Stomach (tissue), 9 donors: ENCODE data around the gene DOCK4. TPM values are rescaled to one million over a fixed set of nuclear protein-coding genes. Genes with fewer than 3 reads are reported as not detected.

ENCODE experiments used
- DNase-seq, 2 donors: peaks; one replicate each; pipeline versions ENCODE4 v3.0.0 to v3.0.0-alpha.2; 2013 to 2019
- H3K27ac ChIP-seq, 5 donors: fragments of 200-600 bp in 4 of 5; sonication (generic) in 4 of 5; one replicate each; pipeline ENCODE4 v1.5.1; 2013 to 2019; ENCODE audit warnings: mild to moderate bottlenecking in 1 of 5, moderate library complexity in 1 of 5
- H3K27me3 ChIP-seq, 3 donors: fragments of 200-600 bp; sonication (generic); one replicate each; pipeline ENCODE4 v1.5.1; 2017 to 2019; ENCODE audit warnings: mixed run types in 1 of 3
- H3K36me3 ChIP-seq, 4 donors: fragments of 200-600 bp; sonication (generic); 1 replicate in 3 of 4; 2 replicates in 1 of 4; pipeline ENCODE4 v1.5.1; 2016 to 2019
- H3K4me1 ChIP-seq, 4 donors: fragments of 200-600 bp; sonication (generic); one replicate each; pipeline ENCODE4 v1.5.1; 2016 to 2019
- H3K4me3 ChIP-seq, 4 donors: fragments of 200-600 bp; sonication (generic) in 3 of 4; one replicate each; pipeline ENCODE4 v1.5.1; 2016 to 2019; ENCODE audit warnings: mild to moderate bottlenecking in 1 of 4
- H3K9me3 ChIP-seq, 4 donors: fragments of 200-600 bp; sonication (generic); one replicate each; pipeline ENCODE4 v1.5.1; 2016 to 2019
- EP300 ChIP-seq: sonication (generic); formaldehyde crosslinking; IDR thresholded peaks from one replicate; pipeline ENCODE4 v1.6.1; 2017; ENCODE audit warnings: antibody characterized with exemption
- POLR2A ChIP-seq, 4 donors: fragments of 450-650 bp; IDR thresholded peaks; one replicate each; pipeline ENCODE4 v1.6.1; 2016; ENCODE audit warnings: antibody characterized with exemption in 4 of 4, control low read depth in 2 of 4, mild to moderate bottlenecking in 1 of 4, moderate library complexity in 1 of 4
- POLR2AphosphoS5 ChIP-seq, 3 donors: sonication (generic); formaldehyde crosslinking; IDR thresholded peaks; one replicate each; pipeline ENCODE4 v1.6.1; 2016; ENCODE audit warnings: antibody characterized with exemption in 3 of 3
- WGBS, 5 donors: extraction: QIAGEN DNeasy Blood & Tissue Kit in 3 of 5; methylation state at CpG; one replicate each; pipeline versions ENCODE4 v1.1.5 to v1.1.7; 2013 to 2018; 5-methylcytosine and 5-hydroxymethylcytosine counted together
- intact Hi-C: fragments of 100-400 bp; cut with DNase I; formaldehyde crosslinking; loops from one replicate; pipeline ENCODE4 v1.15.1; 2023; ENCODE audit warnings: low total_unique reads
- polyA plus RNA-seq, 3 donors: library from polyadenylated mRNA; stranded (reverse); fragments of 200-250 nt; gene quantifications; one replicate each; pipeline ENCODE4 v1.2.3, GENCODE V29; 2013
- total RNA-seq, 5 donors: library from RNA; depleted of rRNA; stranded (reverse); fragments of >200 nt; gene quantifications; one replicate each; pipeline versions ENCODE4 v1.1.0 to v1.2.3, GENCODE V29; 2014 to 2016
- TF ChIP-seq, protein P1 (sequence below), 7 experiments: fragments of 450-650 bp in 4 of 7; fragments of 200-600 bp in 3 of 7; sonication (generic) in 3 of 7; IDR thresholded peaks; one replicate each; pipeline ENCODE4 v1.5.1; 2016 to 2019; ENCODE audit warnings: antibody characterized with exemption in 7 of 7, control low read depth in 2 of 7, mild to moderate bottlenecking in 1 of 7
- donor health status: healthy with polysubstance abuse.
- donor health status: Bipolar disorder and iron deficiency.
- donor health status: healthy.

The DOCK4 gene
- total and polyA plus RNA-seq, 8 donors: 1.1 to 54.9 (median 16.4) TPM

DNA sequence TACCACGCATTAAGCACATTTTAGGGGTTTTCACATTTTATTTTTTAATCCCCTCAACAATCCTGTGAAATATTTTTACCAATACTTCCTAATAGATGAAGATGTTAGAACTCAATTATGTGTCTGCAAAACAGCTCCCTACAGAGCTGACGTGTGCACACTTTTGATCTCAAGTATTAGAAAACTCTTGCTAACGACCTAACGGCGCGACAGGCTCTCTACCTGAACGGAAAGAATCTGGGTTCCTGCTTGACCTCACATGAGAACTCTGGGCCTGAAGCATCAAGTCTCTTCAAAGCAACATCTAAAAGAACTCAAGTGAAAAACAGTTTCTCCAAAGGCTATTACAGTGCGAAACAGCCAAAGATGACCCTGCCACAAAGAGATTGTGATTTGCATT is 113.9 kb downstream of the DOCK4 start:
- no peak for DNase-seq
- intact Hi-C loops: no loop called here
- H3K27me3 ChIP-seq: no peaks in the 10 kb centered on the region

DNA sequence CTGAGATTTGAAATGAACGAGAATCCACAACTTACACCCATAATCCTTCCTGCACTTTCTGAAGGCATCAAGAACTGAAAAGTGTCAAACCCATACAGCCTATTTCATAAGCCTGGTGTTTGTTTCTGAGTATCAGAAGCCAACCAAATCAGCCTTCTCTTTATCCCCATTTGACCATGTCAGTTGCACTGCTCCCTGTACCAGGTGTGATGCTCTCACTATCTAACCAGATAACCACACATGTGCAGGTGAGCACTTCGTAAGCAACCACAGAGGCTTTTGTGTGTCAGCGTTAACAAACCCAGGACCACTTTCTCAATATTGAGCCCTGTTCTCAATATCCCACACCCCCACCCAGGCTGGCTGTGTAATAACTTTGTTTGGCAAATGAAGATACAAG is 114.4 kb downstream of the DOCK4 start:
- H3K9me3 ChIP-seq: no peaks in the 10 kb centered on the region
- no peaks in the 10 kb centered on the region for H3K36me3 ChIP-seq
- no peak overlapping the region for H3K27ac ChIP-seq
- 84 to 89% (median 87%) methylated on average over 3 of the region's 3 CpGs for WGBS, 5 donors
- TF ChIP-seq EP300: no peak
- no peak for TF ChIP-seq POLR2A (IDR thresholded peaks at IDR 0.05)
- TF ChIP-seq, protein P1, sequence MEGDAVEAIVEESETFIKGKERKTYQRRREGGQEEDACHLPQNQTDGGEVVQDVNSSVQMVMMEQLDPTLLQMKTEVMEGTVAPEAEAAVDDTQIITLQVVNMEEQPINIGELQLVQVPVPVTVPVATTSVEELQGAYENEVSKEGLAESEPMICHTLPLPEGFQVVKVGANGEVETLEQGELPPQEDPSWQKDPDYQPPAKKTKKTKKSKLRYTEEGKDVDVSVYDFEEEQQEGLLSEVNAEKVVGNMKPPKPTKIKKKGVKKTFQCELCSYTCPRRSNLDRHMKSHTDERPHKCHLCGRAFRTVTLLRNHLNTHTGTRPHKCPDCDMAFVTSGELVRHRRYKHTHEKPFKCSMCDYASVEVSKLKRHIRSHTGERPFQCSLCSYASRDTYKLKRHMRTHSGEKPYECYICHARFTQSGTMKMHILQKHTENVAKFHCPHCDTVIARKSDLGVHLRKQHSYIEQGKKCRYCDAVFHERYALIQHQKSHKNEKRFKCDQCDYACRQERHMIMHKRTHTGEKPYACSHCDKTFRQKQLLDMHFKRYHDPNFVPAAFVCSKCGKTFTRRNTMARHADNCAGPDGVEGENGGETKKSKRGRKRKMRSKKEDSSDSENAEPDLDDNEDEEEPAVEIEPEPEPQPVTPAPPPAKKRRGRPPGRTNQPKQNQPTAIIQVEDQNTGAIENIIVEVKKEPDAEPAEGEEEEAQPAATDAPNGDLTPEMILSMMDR (IDR thresholded peaks at IDR 0.05): no peak
- no peak for TF ChIP-seq POLR2AphosphoS5 (IDR thresholded peaks at IDR 0.05)
- peaks cover 0 to 4% (median under 1%) of the 10 kb centered on the region in 4 donors for H3K4me1 ChIP-seq
- no peak overlapping the region for H3K4me3 ChIP-seq
- DNase-seq: no peak
- H3K27me3 ChIP-seq: no peaks in the 10 kb centered on the region
- intact Hi-C loops: no loop called here

More for the DNA sequence above, 113.9 kb downstream of the DOCK4 start:
- no peak overlapping the region for H3K4me3 ChIP-seq
- H3K9me3 ChIP-seq: no peaks in the 10 kb centered on the region
- 82 to 92% (median 86%) methylated on average over 8 of the region's 8 CpGs for WGBS, 5 donors
- H3K36me3 ChIP-seq: no peaks in the 10 kb centered on the region
- no peak for TF ChIP-seq POLR2AphosphoS5 (IDR thresholded peaks at IDR 0.05)
- H3K27ac ChIP-seq: no peak overlapping the region
- H3K4me1 ChIP-seq: peaks cover 0 to 2% (median 0%) of the 10 kb centered on the region in 4 donors

DNA sequence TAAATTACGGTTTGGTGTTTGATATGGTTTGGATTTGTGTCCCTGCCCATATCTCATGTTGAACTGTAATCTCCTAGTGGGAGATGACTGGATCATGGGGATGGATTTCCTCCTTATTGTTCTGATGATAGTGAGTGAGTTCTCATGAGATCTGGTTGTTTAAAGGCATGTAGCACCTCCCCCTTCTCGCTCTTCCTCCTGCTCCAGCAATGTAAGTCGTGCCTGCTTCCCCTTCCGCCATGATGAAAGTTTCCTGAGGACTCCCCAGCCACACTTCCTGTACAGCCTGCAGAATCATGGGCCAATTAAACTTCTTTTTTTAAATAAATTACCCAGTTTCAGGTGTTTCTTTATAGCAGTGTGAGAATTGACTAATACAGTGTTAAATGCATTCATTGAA is 116.6 kb downstream of the DOCK4 start:
- intact Hi-C loops: no loop called here
- TF ChIP-seq POLR2AphosphoS5 (IDR thresholded peaks at IDR 0.05): no peak
- no peak for TF ChIP-seq POLR2A (IDR thresholded peaks at IDR 0.05)
- no peak for TF ChIP-seq EP300
- TF ChIP-seq, protein P1 (IDR thresholded peaks at IDR 0.05): no peak
- Histone ChIP-seq H3K4me1 (peaks cover 0 to 13% (median 6%) of the 10 kb centered on the region in 4 donors), H3K9me3 (no peaks in the 10 kb centered on the region), H3K36me3 (no peaks in the 10 kb centered on the region), H3K27me3 (no peaks in the 10 kb centered on the region), H3K4me3 (no peak overlapping the region), H3K27ac (no peak overlapping the region)
- DNase-seq: no peak
- 84 to 92% (median 86%) methylated on average over 4 of the region's 4 CpGs for WGBS, 5 donors

DNA sequence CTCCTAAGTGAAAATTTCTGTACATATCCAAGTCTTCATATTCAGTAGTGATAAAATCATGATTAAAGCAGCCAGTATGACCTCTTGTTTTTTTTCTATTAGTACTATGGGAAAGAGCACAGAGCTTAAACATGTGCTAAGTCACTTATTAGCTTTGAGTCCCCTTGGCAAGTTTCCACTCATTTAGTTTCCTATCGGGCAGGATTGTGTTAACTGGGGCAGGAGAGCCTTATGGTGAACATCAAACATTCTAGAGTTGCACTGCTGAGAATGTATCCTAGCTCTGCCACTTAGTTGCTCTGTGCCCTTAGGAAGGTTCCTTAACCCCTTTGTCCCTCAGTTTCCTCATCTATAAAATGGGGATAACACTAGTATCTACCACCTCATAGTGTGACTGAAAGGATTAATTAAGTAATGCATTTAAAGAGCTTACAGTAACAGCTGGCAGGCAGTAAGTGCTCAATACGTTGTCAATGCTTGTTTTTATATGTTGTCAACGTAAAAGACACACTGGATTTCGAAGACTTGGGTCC is 117.6 kb downstream of the DOCK4 start:
- WGBS, 5 donors: 61 to 80% (median 69%) methylated on average over 4 of the region's 4 CpGs
- no peaks in the 10 kb centered on the region for H3K36me3 ChIP-seq
- DNase-seq: no peak
- H3K4me3 ChIP-seq: no peak overlapping the region
- H3K27me3 ChIP-seq: no peaks in the 10 kb centered on the region
- H3K27ac ChIP-seq: no peak overlapping the region
- H3K9me3 ChIP-seq: no peaks in the 10 kb centered on the region
- TF ChIP-seq POLR2AphosphoS5 (IDR thresholded peaks at IDR 0.05) (no peak), EP300 (no peak), POLR2A (IDR thresholded peaks at IDR 0.05) (no peak)
- TF ChIP-seq, protein P1 (IDR thresholded peaks at IDR 0.05): no peak
- intact Hi-C loops: no loop called here
- peaks cover 0 to 20% (median 8%) of the 10 kb centered on the region in 4 donors for H3K4me1 ChIP-seq

DNA sequence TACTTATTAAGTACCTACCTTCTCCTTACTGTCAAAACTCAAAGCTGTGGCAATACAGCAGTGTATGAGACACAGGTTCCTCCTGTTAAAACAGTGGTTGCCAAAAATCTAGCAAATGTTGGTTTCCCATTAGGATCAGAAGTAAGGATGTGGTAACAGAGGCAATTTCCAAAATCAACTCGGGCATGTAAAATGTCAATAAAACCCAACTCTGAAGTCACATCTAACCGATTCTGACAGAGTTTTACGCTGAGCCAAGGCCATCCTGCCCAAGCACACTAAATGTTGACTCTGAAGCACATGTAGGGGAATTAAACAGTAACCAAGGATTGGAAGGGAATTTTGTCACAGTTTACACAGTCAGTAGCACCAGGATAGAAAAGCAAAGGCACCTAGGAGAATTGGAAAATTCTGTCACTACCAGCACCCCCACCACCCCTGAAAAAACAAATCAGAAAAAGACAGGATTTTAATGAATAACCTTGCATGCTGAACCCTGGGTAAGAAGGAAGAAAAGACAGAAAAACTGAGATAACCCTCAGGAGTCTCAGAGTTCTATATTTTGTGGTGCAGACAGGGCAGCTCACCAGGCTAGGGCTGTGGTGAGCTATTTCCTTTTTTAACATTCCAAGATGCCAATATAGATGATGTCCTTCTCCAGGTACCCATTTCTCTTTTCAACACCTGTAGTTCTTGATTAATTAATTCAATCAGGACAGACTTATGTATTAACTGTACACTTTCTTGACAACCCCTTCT is 119.5 kb downstream of the DOCK4 start:
- intact Hi-C loops: no loop called here
- TF ChIP-seq, protein P1 (IDR thresholded peaks at IDR 0.05): no peak
- no peak for TF ChIP-seq EP300
- no peak for TF ChIP-seq POLR2A (IDR thresholded peaks at IDR 0.05)
- TF ChIP-seq POLR2AphosphoS5 (IDR thresholded peaks at IDR 0.05): no peak
- WGBS, 5 donors: 21 to 60% (median 43%) methylated on average over 3 of the region's 3 CpGs
- H3K36me3 ChIP-seq: no peaks in the 10 kb centered on the region
- H3K27ac ChIP-seq: no peak overlapping the region
- no peaks in the 10 kb centered on the region for H3K9me3 ChIP-seq
- H3K27me3 ChIP-seq: no peaks in the 10 kb centered on the region
- DNase-seq: no peak
- H3K4me1 ChIP-seq: peaks cover 0 to 20% (median 8%) of the 10 kb centered on the region in 4 donors
- H3K4me3 ChIP-seq: no peak overlapping the region
